Left colon (tissue), 2 donors: ENCODE measurements around the gene C18orf63. TPM values are rescaled to one million over a fixed set of nuclear protein-coding genes. Genes with fewer than 3 reads are reported as not detected.

Experiments
- ATAC-seq: fragments of 200-7000 bp; cut with Tn5 transposase; one replicate; pipeline ENCODE4 v1.9.1; 2020; ENCODE audit warnings: mild to moderate bottlenecking, moderate library complexity
- DNase-seq, 2 donors: peaks; one replicate each; pipeline ENCODE4 v3.0.0-alpha.2; 2020
- intact Hi-C, 2 donors: fragments of 100-400 bp; cut with DNase I in 1 of 2; cut with micrococcal nuclease in 1 of 2; formaldehyde crosslinking; loops; one replicate each; pipeline versions ENCODE4 v1.11.2 to v1.14.0; 2022; cut with DNase I, micrococcal nuclease
- total RNA-seq, 2 donors: library from RNA; stranded (reverse); fragmentation: NEBNext Ultra II Directional; extraction: Animal tissue kit (Norgen Biotek cat#: 25700); gene quantifications; one replicate each; pipeline ENCODE4 v1.2.1, GENCODE V29; 2021
- donor health status: DM: no; HTN: no; CAD: no.
- donor health status: DM: yes; HTN: yes; CAD: no.

Gene C18orf63
- total RNA-seq, 2 donors from 2014 or later, result not detected

DNA sequence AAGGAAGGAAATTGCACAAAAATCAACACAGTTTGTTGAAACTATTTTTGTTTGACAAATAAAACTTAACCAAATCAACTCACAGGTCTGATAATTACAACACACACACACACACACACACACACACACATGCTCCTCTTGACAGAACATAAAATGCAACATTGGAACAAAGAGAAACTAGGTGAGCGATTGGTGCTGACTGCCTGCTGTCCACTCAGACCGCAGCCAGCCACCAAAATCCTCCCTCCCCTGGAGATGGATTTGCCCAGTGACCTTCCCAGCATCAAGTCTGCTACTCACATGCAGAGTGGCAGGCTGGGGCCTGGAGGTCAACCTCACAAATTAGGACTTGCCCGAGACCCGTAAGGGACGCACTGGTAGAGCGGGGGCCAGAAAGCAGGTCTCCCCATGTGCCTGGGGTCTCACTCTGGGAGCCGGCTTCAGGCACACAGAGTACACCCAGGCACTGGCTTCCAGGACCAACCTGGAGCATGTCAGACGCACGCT lies 80.1 kb downstream of the C18orf63 start:
- ATAC-seq, result no peak
- DNase-seq, result no peak
- intact Hi-C loops, result no loop called here

DNA sequence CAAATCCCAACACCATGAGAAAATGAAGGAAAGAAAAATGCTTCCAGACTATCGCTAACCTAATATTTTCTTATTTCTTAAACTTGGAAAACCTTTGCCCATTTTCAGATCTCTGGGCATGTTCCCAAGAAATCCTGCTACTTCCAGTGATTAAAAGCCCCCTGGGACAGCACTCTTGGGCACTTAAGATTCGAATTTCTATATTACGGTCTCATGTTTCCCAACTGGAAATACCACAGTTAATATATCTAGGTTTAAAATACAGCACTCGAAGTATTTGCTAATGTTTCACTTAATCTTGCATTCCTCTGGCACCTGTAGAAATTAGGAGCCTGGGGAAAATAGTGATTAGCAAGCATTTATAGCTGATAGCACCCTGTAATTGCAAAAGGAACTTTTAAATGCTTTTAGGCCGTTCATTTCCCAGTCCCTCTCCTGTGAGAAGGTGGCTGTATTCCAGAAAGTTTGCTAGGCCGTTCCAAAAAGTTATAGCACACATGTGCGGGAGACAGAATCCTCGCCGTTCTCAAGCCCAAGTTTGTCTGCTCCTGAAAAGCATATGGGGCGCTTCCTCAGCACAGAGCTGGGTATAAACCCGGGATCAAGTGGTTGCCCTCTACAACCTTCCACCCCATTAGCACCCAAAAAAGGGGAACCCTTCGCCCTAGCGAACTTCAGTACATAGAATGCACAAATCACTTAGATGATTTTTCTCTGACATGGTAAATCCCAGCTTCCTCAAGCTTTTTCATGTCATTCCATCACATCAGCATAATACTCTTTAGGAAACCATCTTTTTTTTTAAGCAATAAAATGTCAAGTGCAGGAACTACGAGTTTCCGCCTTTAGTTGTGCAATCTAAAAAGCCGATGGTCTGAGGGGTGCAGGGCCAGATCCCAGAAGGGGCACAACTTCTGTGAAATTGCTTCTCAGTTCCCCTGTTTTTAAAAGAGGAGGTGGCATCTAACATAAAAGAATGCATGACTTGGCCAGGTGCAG lies 80.8 kb downstream of the C18orf63 start:
- intact Hi-C loops, result no loop called here
- DNase-seq (no peak), ATAC-seq (no peak)

GRCh38 chr18:74397572-74397971 lies 81.9 kb downstream of the C18orf63 start:
- DNase-seq (peak in 1 of 2 donors; percentile 18), ATAC-seq (peak; percentile 28)
- intact Hi-C loops, result no loop called here

DNA sequence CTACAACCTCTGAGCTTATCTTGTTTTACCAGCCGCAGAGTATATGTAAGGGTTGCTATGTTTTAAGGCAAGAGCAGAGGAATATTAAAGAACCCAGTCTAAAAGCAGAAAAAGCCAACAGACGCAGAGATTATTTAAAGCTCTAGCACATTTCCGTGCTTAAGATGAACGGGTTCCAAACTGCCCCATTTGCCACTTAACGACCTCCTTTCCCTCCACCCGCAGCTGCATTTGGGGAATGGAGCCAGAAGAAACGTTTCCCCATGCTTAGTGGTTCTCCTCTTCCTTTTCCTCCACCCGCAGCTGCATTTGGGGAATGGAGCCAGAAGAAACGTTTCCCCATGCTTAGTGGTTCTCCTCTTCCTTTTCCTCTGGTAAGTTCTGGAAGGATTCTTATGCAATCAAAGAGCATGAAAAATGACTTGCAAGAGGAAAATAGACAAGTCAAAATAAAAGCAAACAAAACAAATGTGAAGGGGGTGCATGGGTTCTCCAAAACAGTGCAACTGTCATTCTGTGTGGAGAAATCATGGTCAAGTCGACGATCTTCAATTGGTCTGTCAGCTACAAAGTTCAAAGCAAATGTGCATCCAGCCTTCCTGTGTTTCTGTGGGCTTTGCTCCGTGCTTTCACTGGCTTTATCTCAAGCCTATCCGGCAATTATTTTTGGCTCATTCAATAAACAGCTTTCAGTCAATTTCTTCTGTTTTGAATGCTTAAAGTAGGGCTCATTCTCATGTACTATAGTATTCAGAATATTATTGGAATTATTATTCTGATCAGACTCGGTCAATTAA lies 83.7 kb downstream of the C18orf63 start:
- intact Hi-C loops, result no loop called here
- DNase-seq, result no peak
- no peak for ATAC-seq

GRCh38 chr18:74400813-74401212 lies 85.2 kb downstream of the C18orf63 start:
- DNase-seq, result no peak
- ATAC-seq, result no peak
- intact Hi-C loops, result no loop called here

DNA sequence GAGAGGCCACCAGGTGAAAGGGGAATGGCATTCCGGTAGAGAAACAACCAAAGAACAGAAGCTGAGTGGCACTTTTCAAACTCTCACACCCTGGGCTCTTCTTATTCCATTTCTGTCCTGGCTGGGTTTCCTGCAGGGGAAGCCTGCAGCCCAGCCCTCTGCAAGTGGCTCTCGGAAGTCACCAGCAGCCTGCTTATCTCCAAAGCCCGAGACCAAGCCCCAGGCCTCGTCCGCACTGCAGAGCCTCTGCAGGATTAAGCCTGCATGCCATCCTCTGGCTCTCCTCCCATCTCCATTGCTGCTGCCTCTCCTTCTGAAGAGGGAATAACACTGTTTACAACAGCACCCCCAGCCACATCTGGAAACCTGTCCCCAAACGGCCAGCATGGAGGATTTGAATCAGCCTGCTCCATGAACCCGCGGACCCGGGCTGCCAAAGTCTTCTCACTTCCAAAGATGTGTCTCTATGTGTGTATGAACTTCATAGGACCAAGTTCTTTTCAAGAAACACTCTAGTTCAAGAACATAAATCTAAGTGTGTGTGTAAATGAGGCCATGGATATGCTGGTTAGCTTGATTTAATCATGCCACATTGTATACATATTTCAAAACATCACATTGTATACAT lies 87.3 kb downstream of the C18orf63 start:
- DNase-seq (no peak), ATAC-seq (no peak)
- intact Hi-C loops, result no loop called here

- no peak for ATAC-seq
- intact Hi-C loops, result no loop called here
- no peak for DNase-seq
Measured at GRCh38 chr18:74407888-74408287, 92.2 kb downstream of the C18orf63 start.

Other genes starting within 250 kb of the C18orf63 start
- gene FBXO15, start 168.0 kb upstream of the C18orf63 start, total RNA-seq, result under 1 TPM in 1 of 2 donors, not detected in 1; 0.42 TPM
- 10 to 100 TPM; 24.7 to 27.5 TPM for gene TIMM21, start 167.3 kb upstream of the C18orf63 start, total RNA-seq
- 100 to 1,000 TPM; 115 to 129 TPM for gene CYB5A, start 23.9 kb upstream of the C18orf63 start, total RNA-seq
- under 1 TPM; 0.06 to 0.14 TPM for gene DIPK1C, start 141.5 kb downstream of the C18orf63 start, total RNA-seq
- 100 to 1,000 TPM; 195 to 222 TPM for gene CNDP2, start 180.5 kb downstream of the C18orf63 start, total RNA-seq
- gene CNDP1, start 218.7 kb downstream of the C18orf63 start, total RNA-seq, result not detected